HAP-1 (cell line): ENCODE results near the gene KCNJ2.

Experiments used
- DNase-seq, 2 experiments: peaks; one replicate each; pipeline ENCODE4 v3.0.0-alpha.2; 2016 to 2020; ENCODE audit warnings: low spot score in 2 of 2
- H3K27me3 ChIP-seq: fragments of 250-450 bp; sonication (Bioruptor Pico); 2 replicates; pipeline ENCODE4 v1.5.1; 2020; ENCODE audit warnings: low read depth, mild to moderate bottlenecking, moderate library complexity
- H3K36me3 ChIP-seq: fragments of 250-450 bp; sonication (Bioruptor Pico); replicated peaks from 2 replicates; pipeline ENCODE4 v1.5.1; 2020; ENCODE audit warnings: mild to moderate bottlenecking
- H3K4me1 ChIP-seq: fragments of 250-450 bp; sonication (Bioruptor Pico); 2 replicates; pipeline ENCODE4 v1.5.1; 2020; ENCODE audit warnings: mild to moderate bottlenecking
- H3K4me3 ChIP-seq: fragments of 250-450 bp; sonication (Bioruptor Pico); 2 replicates; pipeline ENCODE4 v1.5.1; 2020; ENCODE audit warnings: mild to moderate bottlenecking, moderate library complexity
- H3K9me3 ChIP-seq: fragments of 250-450 bp; sonication (Bioruptor Pico); 2 replicates; pipeline ENCODE4 v1.5.1; 2020; ENCODE audit warnings: mild to moderate bottlenecking, moderate library complexity
- in situ Hi-C: fragments of 300-500 bp; cut with MboI; formaldehyde crosslinking; loops from 3 replicates; pipeline ENCODE4 v1.14.3; 2020; ENCODE audit warnings: low sequenced_read_pairs, inconsistent platforms, mixed read lengths

KCNJ2 gene

DNA sequence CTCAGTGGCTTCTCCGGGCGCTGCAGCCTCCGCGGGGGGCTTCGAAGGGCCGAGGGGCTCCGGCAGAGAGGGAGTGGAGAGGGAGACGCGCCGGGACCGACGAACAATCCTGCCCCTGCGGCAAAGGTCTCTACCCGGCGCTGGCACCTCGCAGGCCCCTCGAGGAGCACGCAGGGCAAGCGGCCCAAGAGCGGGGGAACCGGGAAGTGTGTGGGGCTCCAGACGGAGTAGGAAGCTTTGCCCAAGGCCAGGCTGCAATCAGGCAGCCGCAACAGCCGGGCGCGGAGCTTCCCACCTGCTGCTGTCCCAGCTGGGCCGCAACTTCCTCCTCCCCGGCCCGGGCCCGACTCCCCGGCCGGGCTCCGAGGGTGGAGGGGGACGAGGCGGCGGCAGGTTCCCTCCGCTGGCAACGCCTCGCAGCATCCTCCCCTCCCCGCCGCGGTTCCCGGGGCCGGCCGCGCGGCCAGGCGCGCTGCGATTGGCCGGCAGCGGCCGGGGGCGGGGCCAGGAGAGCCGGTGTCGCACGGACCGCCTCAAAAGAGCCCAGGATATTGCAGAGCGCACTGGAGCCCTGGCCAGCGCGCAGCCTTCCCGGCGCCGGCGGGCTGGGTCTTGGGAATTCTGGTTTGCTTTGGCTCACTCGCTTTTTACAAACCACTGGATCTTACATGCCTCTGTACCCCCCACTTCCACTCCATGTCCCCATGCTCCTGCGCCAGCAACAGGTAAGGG is at the start of gene KCNJ2:
TSS of gene KCNJ2 (plus strand) at position 556 of the 732 bp plus-strand sequence. CDS start 5,508 bp downstream, outside the sequence.
- in situ Hi-C loops = loop anchor here (25.0 kb wide), 1 partner anchor 607 kb away; no protein-coding TSS in a partner anchor
- H3K9me3 ChIP-seq = no peaks in the 10 kb centered on the region
- H3K4me3 ChIP-seq = peak within 1 kb of the TSS; percentile 24
- H3K36me3 ChIP-seq = no peaks in the 10 kb centered on the region
- H3K27me3 ChIP-seq = 0 out of 2 replicates have a peak, but pooled peaks cover 2% of the 10 kb centered on the region
- DNase-seq = peak; percentile 56 to 76
- no peaks in the 10 kb centered on the region for H3K4me1 ChIP-seq

- no peak overlapping the region for H3K4me3 ChIP-seq
- no peaks in the 10 kb centered on the region for H3K27me3 ChIP-seq
- H3K4me1 ChIP-seq = no peaks in the 10 kb centered on the region
- no peaks in the 10 kb centered on the region for H3K36me3 ChIP-seq
- no peaks in the 10 kb centered on the region for H3K9me3 ChIP-seq
- DNase-seq = no peak
- in situ Hi-C loops = no loop called here
Observed at GRCh38 chr17:70119545-70119944, 49.8 kb upstream of the KCNJ2 start.

DNA sequence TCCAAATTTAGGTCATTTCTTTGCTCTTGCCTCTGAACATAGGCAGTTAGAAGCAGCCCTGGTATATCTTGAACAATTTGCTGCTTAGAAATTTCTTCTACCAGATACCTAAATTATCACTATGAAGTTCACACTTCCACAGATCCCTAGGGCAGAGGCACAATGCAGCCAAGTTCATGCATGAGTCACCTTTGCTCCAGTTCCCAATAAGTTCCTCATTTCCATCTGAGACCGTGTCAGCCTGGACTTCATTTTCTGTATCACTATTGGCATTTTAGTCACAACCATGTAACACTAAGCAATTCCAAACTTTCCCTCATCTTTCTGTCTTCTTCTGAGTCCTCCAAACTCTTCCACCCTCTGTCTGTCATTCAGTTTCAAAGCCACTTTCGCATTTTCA is 49.3 kb upstream of the KCNJ2 start:
- no peak for DNase-seq
- no peak overlapping the region for H3K4me3 ChIP-seq
- H3K9me3 ChIP-seq = no peaks in the 10 kb centered on the region
- no peaks in the 10 kb centered on the region for H3K4me1 ChIP-seq
- in situ Hi-C loops = no loop called here
- no peaks in the 10 kb centered on the region for H3K27me3 ChIP-seq
- no peaks in the 10 kb centered on the region for H3K36me3 ChIP-seq

DNA sequence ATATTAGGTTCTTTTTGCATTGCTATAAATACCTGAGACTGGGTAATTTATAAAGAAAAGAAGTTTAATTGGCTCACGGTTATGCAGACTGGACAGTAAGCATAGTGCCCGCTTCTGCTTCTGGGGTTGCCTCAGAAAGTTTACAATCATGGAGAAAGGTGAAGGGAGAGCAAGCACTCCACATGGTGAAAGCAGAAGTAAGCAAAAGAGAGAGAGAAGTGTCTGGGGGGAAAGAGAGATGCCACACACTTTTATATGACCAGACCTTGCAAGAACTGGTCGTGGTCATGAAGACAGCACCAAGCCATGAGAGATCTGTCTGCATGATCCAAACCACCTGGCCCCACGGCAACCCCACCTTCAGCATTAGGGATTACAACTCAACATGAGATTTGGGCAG is 48.9 kb upstream of the KCNJ2 start:
- Histone ChIP-seq H3K27me3 (no peaks in the 10 kb centered on the region), H3K4me1 (no peaks in the 10 kb centered on the region), H3K36me3 (no peaks in the 10 kb centered on the region), H3K4me3 (no peak overlapping the region), H3K9me3 (no peaks in the 10 kb centered on the region)
- in situ Hi-C loops = no loop called here
- no peak for DNase-seq

DNA sequence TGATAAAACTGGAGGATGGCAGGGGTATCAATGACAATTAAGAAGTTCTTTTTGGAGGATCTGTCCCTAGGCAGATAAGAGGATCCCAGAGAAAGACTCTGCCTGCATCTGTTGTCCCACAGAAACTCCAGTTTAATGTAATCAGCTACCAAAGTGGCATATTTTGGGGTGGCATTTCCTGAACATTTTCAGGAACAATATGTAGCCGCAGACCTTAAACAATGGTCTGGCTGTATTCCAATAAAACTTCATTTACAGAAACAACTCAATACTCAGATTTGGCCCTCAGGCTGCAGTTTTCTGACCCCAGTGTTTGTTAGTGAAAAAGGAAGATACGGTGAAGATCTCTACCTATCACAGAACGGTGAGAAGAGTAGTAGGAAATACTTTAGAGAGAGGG is 48.2 kb upstream of the KCNJ2 start:
- in situ Hi-C loops = no loop called here
- H3K27me3 ChIP-seq = no peaks in the 10 kb centered on the region
- H3K9me3 ChIP-seq = no peaks in the 10 kb centered on the region
- no peaks in the 10 kb centered on the region for H3K36me3 ChIP-seq
- H3K4me3 ChIP-seq = no peak overlapping the region
- H3K4me1 ChIP-seq = no peaks in the 10 kb centered on the region
- DNase-seq = no peak

DNA sequence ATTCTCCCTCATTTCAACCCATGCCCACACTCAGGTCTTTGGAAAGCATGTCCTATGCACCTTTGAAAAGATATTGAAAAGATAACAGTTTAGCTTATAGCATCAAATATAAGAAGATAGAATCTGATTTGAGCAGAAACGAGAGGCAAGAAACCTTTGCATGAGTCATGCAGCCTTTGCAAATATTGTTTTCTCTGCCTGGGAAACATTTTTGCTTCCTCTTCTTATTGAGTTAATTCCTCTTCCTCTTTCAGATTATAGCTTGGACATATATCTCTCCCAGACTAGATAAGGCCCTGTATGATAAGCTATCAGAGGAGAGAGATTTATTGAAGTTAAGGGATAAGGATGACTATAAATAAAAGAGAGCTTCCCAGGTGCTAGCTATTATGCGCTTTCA is 46.1 kb upstream of the KCNJ2 start:
- H3K36me3 ChIP-seq = no peaks in the 10 kb centered on the region
- no peak for DNase-seq

DNA sequence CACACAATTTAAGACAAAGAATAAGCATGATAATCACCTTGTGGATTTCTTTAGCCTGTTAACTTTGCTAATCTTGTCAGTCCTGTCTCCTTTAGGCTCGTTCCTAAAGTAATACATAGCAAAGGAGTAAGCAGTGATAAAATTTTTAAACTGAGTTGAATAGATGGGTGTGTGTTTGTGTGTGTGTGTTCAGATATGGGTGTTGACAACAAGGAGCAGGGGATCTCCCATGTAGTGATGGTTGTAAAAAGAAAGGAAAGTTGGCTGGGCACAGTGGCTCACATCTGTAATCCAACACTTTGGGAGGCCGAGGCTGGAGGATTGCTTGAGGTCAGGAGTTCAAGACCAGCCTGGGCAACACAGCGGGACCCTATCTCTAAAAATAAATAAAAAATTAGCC is 44.6 kb upstream of the KCNJ2 start:
- Histone ChIP-seq H3K4me1 (no peaks in the 10 kb centered on the region), H3K27me3 (no peaks in the 10 kb centered on the region), H3K9me3 (no peaks in the 10 kb centered on the region), H3K36me3 (no peaks in the 10 kb centered on the region), H3K4me3 (no peak overlapping the region)
- in situ Hi-C loops = no loop called here
- DNase-seq = no peak

More for the DNA sequence above, 46.1 kb upstream of the KCNJ2 start:
- H3K4me1 ChIP-seq = no peaks in the 10 kb centered on the region
- H3K27me3 ChIP-seq = no peaks in the 10 kb centered on the region
- H3K4me3 ChIP-seq = no peak overlapping the region
- H3K9me3 ChIP-seq = no peaks in the 10 kb centered on the region
- in situ Hi-C loops = no loop called here

DNA sequence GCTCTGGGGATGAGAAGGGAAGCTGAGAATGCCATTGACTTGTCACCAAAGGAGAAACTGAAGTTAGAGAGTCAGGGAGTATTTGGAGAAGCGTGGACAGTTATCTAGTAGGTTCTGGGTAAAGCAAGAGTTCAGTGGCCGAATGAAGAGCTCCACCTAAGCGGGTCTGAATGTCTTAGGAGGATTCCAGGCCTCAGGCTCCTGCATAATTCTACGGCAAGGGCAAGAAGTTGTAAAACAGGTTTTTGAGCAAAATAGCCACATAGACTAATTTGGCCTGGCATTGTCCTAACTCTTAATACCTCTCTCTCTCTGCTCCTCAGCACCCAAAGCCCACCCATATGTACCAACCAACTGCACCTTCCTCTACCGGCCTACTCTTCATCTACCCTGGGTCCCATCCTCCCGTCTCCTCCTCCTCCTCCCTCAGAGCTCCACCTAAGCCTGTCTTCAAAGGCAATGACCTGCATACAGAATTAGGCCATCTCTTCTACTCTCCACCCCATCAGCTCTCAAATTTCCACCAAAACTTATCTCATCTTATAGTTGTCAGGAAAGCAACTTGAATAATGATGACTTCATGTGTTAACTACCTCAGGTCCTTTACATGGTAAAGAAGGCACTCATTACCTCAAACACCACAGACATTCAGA is 42.0 kb upstream of the KCNJ2 start:
- no peaks in the 10 kb centered on the region for H3K4me1 ChIP-seq
- DNase-seq = no peak
- in situ Hi-C loops = no loop called here
- no peaks in the 10 kb centered on the region for H3K27me3 ChIP-seq
- no peaks in the 10 kb centered on the region for H3K36me3 ChIP-seq
- H3K4me3 ChIP-seq = no peak overlapping the region
- no peaks in the 10 kb centered on the region for H3K9me3 ChIP-seq

DNA sequence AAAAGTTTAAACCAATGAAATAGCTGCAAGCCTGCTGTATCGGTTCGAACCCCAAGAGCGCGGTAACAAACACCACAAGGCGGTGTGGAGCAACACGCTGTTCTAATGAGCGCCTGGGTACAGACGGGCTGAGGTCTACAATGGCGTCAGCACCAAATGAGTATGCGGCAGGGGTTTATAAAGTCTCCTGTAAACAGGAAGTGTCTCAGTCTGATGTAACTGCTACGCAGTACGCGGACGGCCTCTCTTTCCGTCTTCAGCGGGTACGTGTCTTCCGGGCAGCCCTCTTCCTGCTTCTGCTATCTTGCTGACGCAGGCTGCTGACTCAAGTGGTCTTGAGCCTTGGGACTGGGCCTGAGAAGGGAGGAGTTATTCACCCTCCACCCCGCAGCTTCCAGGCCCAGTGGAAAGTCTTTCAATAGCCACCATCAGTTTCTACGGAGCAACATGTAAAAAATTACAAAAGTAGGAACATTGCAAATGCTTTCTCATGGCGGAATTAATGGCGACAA is 40.5 kb upstream of the KCNJ2 start:
- Histone ChIP-seq H3K4me3 (no peak overlapping the region), H3K9me3 (no peaks in the 10 kb centered on the region), H3K27me3 (no peaks in the 10 kb centered on the region), H3K36me3 (no peaks in the 10 kb centered on the region), H3K4me1 (no peaks in the 10 kb centered on the region)
- no peak for DNase-seq
- in situ Hi-C loops = no loop called here

DNA sequence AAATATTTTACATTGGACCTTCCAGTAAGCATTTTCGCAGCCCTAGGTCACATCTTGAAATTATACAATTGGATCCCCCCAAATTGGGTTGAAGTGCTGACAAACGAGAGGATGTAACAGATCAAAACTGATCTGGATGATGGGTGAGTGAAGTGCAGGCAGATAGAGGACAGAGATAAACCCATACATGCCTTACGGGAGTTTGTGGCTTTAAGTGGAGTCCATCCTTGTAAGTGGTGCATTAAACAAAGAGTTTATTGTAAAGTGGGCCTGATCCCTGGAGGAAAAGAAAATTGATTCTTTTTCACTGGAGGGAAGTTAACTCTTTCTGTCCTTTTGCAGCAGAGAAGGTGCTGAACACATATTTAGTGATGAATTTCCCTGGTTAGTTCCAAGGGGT is 39.0 kb upstream of the KCNJ2 start:
- Histone ChIP-seq H3K27me3 (no peaks in the 10 kb centered on the region), H3K36me3 (no peaks in the 10 kb centered on the region), H3K4me3 (no peak overlapping the region), H3K9me3 (no peaks in the 10 kb centered on the region), H3K4me1 (no peaks in the 10 kb centered on the region)
- in situ Hi-C loops = no loop called here
- DNase-seq = no peak

DNA sequence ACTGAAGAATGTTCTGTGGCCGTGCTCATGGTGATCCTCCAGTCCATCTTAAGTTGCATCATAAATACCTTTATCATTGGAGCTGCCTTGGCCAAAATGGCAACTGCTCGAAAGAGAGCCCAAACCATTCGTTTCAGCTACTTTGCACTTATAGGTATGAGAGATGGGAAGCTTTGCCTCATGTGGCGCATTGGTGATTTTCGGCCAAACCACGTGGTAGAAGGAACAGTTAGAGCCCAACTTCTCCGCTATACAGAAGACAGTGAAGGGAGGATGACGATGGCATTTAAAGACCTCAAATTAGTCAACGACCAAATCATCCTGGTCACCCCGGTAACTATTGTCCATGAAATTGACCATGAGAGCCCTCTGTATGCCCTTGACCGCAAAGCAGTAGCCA is 36.8 kb upstream of the KCNJ2 start:
- H3K9me3 ChIP-seq = no peaks in the 10 kb centered on the region
- H3K4me3 ChIP-seq = no peak overlapping the region
- DNase-seq = no peak
- no peaks in the 10 kb centered on the region for H3K27me3 ChIP-seq
- in situ Hi-C loops = no loop called here
- no peaks in the 10 kb centered on the region for H3K36me3 ChIP-seq
- H3K4me1 ChIP-seq = no peaks in the 10 kb centered on the region

DNA sequence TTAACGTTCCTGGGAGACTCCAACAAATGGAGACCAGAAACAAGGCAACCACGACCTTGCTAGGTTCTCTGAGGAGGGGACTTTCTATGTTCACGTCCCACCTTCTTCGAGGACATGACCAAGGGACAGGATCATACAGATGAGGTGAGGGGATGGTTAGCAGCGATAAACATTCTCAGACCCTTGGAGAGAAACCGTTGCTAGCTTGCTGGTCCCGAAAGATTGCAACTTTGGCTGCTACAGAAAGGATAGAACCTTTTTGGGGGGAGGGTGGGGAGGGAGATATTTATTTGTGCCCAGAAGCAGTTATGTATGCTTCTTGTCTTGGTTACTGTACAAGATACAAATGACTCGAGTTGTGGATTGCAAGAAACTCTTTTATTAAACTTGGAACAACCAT is 35.3 kb upstream of the KCNJ2 start:
- in situ Hi-C loops = no loop called here
- Histone ChIP-seq H3K4me3 (no peak overlapping the region), H3K27me3 (no peaks in the 10 kb centered on the region), H3K4me1 (no peaks in the 10 kb centered on the region), H3K36me3 (no peaks in the 10 kb centered on the region), H3K9me3 (no peaks in the 10 kb centered on the region)
- no peak for DNase-seq

DNA sequence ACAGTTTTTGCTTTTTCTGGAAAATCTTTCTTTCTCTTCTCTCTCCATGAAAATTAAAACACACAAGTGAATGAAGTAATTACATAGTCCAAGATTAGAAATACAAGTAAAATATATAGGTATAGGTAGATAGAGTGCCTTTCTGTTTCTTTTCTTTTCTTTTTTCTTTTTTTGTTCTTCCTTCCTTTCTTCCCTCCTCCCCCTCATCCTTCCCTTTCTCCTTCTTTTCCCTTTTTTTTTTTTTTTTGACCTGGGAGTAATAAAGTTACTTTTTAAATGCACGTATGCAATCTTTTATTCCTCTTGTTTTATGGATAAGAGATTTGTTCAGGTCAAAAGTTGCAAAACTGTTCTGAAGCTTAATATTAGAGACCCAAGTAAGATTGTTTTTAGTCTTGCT is 34.6 kb upstream of the KCNJ2 start:
- no peak for DNase-seq
- H3K4me1 ChIP-seq = no peaks in the 10 kb centered on the region
- no peaks in the 10 kb centered on the region for H3K9me3 ChIP-seq
- H3K27me3 ChIP-seq = no peaks in the 10 kb centered on the region
- no peaks in the 10 kb centered on the region for H3K36me3 ChIP-seq
- H3K4me3 ChIP-seq = no peak overlapping the region
- in situ Hi-C loops = no loop called here

DNA sequence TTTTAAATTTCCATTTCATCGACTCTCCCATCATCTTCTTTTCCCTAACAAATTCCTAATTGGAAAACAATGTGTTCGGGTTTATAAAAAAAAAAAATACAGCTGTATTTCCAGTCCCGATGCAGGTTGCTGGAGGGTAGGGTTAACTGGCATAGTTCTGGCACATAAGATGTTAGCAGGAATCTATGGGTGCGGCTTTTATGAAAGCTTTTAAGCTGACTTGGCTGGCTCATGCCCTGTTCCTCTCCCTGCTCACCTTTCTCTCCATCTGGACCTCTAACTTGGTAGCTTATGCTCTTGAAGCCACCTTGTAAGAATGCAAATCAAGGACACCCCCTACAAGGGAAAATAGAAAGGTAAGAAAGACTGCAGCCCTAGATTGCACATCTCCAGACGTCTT is 33.2 kb upstream of the KCNJ2 start:
- no peaks in the 10 kb centered on the region for H3K36me3 ChIP-seq
- DNase-seq = no peak
- H3K9me3 ChIP-seq = no peaks in the 10 kb centered on the region
- in situ Hi-C loops = no loop called here
- H3K4me3 ChIP-seq = no peak overlapping the region
- H3K4me1 ChIP-seq = no peaks in the 10 kb centered on the region
- H3K27me3 ChIP-seq = no peaks in the 10 kb centered on the region
